ENCODE results near the gene HOXA4. TPM values are rescaled to one million over a fixed set of nuclear protein-coding genes. Genes with fewer than 3 reads are reported as not detected.

The HOXA4 gene
- total RNA-seq, 1 donor from 2014 or later: 14.6 TPM

- DNase-seq (ENCODE audit: low read depth): no peak
- TF ChIP-seq CTCF (conservative IDR thresholded peaks at IDR 0.05; ENCODE audit: low read depth, low read length): no peak
- peak overlapping the region; percentile 72 for H3K4me3 ChIP-seq (ENCODE audit: low read depth, low read length)
Measured at GRCh38 chr7:27128776-27129728, 1.5 kb downstream of the HOXA4 start.

GRCh38 chr7:27128034-27128433, 2.5 kb downstream of the HOXA4 start:
- no peak for DNase-seq (ENCODE audit: low read depth)
- no peak for TF ChIP-seq CTCF (conservative IDR thresholded peaks at IDR 0.05; ENCODE audit: low read depth, low read length)
- no peak overlapping the region for H3K4me3 ChIP-seq (ENCODE audit: low read depth, low read length)

GRCh38 chr7:27126596-27127327, 3.8 kb downstream of the HOXA4 start:
- no peak for TF ChIP-seq CTCF (conservative IDR thresholded peaks at IDR 0.05; ENCODE audit: low read depth, low read length)
- DNase-seq (ENCODE audit: low read depth): no peak
- H3K4me3 ChIP-seq (ENCODE audit: low read depth, low read length): no peak overlapping the region

GRCh38 chr7:27125986-27126394, 4.6 kb downstream of the HOXA4 start:
- no peak for DNase-seq (ENCODE audit: low read depth)
- H3K4me3 ChIP-seq (ENCODE audit: low read depth, low read length): peak overlapping the region; percentile 77
- no peak for TF ChIP-seq CTCF (conservative IDR thresholded peaks at IDR 0.05; ENCODE audit: low read depth, low read length)

- H3K4me3 ChIP-seq (ENCODE audit: low read depth, low read length): peak overlapping the region; percentile 77
- DNase-seq (ENCODE audit: low read depth): no peak
- TF ChIP-seq CTCF (conservative IDR thresholded peaks at IDR 0.05; ENCODE audit: low read depth, low read length): no peak
Measured at GRCh38 chr7:27124902-27125689, 5.5 kb downstream of the HOXA4 start.

GRCh38 chr7:27124096-27124901, 6.3 kb downstream of the HOXA4 start:
- peak overlapping the region; percentile 77 for H3K4me3 ChIP-seq (ENCODE audit: low read depth, low read length)
- no peak for TF ChIP-seq CTCF (conservative IDR thresholded peaks at IDR 0.05; ENCODE audit: low read depth, low read length)
- DNase-seq (ENCODE audit: low read depth): no peak

Data from epithelial cell of proximal tubule (primary cell).